ENCODE results near the gene AMER3. TPM values are rescaled to one million over a fixed set of nuclear protein-coding genes. Genes with fewer than 3 reads are reported as not detected.

AMER3 gene
- total and polyA plus RNA-seq, 10 of the 15 experiments (the other 5 are each of a cell fraction or from before 2014, with no cell fraction given): not detected

GRCh38 chr2:130749641-130750040, 5.7 kb upstream of the AMER3 start:
- no peaks in the 10 kb centered on the region for H3K36me3 ChIP-seq (ENCODE audit: control insufficient read depth in 2 of 2, insufficient read depth in 2 of 2, low read length in 1 of 2)
- no peak overlapping the region for H3K4me3 ChIP-seq
- ChIA-PET POLR2A (no interaction called here), CTCF (no interaction called here), RAD21 (ENCODE audit: unreplicated experiment) (no interaction called here), SMC1A (ENCODE audit: uncharacterized antibody, unreplicated experiment) (no interaction called here)
- TF ChIP-seq NFYA (IDR thresholded peaks at IDR 0.05; ENCODE audit: borderline replicate concordance, low read depth, low read length): no peak
- no peak for TF ChIP-seq RUNX3 (IDR thresholded peaks at IDR 0.05; ENCODE audit: low read length)
- TF ChIP-seq MEF2A (IDR thresholded peaks at IDR 0.05; ENCODE audit: insufficient read depth, low read depth, low read length): no peak
- no peak for TF ChIP-seq IRF3 (IDR thresholded peaks at IDR 0.05)
- TF ChIP-seq POLR2AphosphoS5 (IDR thresholded peaks at IDR 0.05; ENCODE audit: low read length): no peak
- no peak for TF ChIP-seq BHLHE40 (IDR thresholded peaks at IDR 0.05; ENCODE audit: borderline replicate concordance in 1 of 2, low read depth in 2 of 2, low read length in 1 of 2)
- intact Hi-C loops (cut with micrococcal nuclease; ENCODE audit: unreplicated experiment): no loop called here
- no peaks in the 10 kb centered on the region for H3K9me3 ChIP-seq (replicated peaks; ENCODE audit: control insufficient read depth, insufficient read depth, low read length)
- H3K9ac ChIP-seq (ENCODE audit: control insufficient read depth, insufficient read depth, low read length): no peak overlapping the region
- H4K20me1 ChIP-seq (ENCODE audit: control insufficient read depth, insufficient read depth): no peaks in the 10 kb centered on the region
- no peaks in the 10 kb centered on the region; a peak in 1 of 4 replicates for H3K27me3 ChIP-seq (replicated peaks in 1 of 2; ENCODE audit: control insufficient read depth in 2 of 2, insufficient read depth in 2 of 2, low read length in 1 of 2)
- ATAC-seq (no peak), FAIRE-seq (no peak), DNase-seq (ENCODE audit: low read depth, low spot score) (no peak)
- H3K79me2 ChIP-seq (ENCODE audit: control insufficient read depth, insufficient read depth, low read length): no peaks in the 10 kb centered on the region
- in situ Hi-C loops (cut with MboI): no loop called here
- BruUV-seq (replicated peaks): no TSS peak
- no peak overlapping the region for H3K4me2 ChIP-seq (ENCODE audit: control insufficient read depth, insufficient read depth)
- no peaks in the 10 kb centered on the region for H3K4me1 ChIP-seq (ENCODE audit: control insufficient read depth, insufficient read depth, low read length)
- 20% methylated on average over 6 of the region's 6 CpGs for WGBS (ENCODE audit: insufficient coverage, insufficient replicate concordance, low lambda C conversion rate, missing lambda C conversion rate)
- H2AFZ ChIP-seq (ENCODE audit: control insufficient read depth, low read depth, low read length): no peak overlapping the region
- H3K27ac ChIP-seq (ENCODE audit: control insufficient read depth, insufficient read depth): no peak overlapping the region

- BruUV-seq (replicated peaks): no TSS peak
- Histone ChIP-seq H3K36me3 (ENCODE audit: control insufficient read depth in 2 of 2, insufficient read depth in 2 of 2, low read length in 1 of 2) (no peaks in the 10 kb centered on the region), H3K9ac (ENCODE audit: control insufficient read depth, insufficient read depth, low read length) (no peak overlapping the region), H3K79me2 (ENCODE audit: control insufficient read depth, insufficient read depth, low read length) (no peaks in the 10 kb centered on the region), H3K27ac (ENCODE audit: control insufficient read depth, insufficient read depth) (no peak overlapping the region), H4K20me1 (ENCODE audit: control insufficient read depth, insufficient read depth) (no peaks in the 10 kb centered on the region), H3K4me2 (ENCODE audit: control insufficient read depth, insufficient read depth) (no peak overlapping the region), H3K4me3 (no peak overlapping the region), H3K9me3 (replicated peaks; ENCODE audit: control insufficient read depth, insufficient read depth, low read length) (no peaks in the 10 kb centered on the region), H3K4me1 (ENCODE audit: control insufficient read depth, insufficient read depth, low read length) (no peaks in the 10 kb centered on the region), H3K27me3 (replicated peaks in 1 of 2; ENCODE audit: control insufficient read depth in 2 of 2, insufficient read depth in 2 of 2, low read length in 1 of 2) (peaks cover 3 to 5% of the 10 kb centered on the region in 2 experiments), H2AFZ (ENCODE audit: control insufficient read depth, low read depth, low read length) (no peak overlapping the region)
- ChIA-PET SMC1A (ENCODE audit: uncharacterized antibody, unreplicated experiment) (no interaction called here), POLR2A (no interaction called here), RAD21 (ENCODE audit: unreplicated experiment) (no interaction called here), CTCF (no interaction called here)
- intact Hi-C loops (cut with micrococcal nuclease; ENCODE audit: unreplicated experiment): no loop called here
- in situ Hi-C loops (cut with MboI): no loop called here
- TF ChIP-seq ETV6 (conservative IDR thresholded peaks at IDR 0.05 in 1 of 2, IDR thresholded peaks at IDR 0.05 in 1 of 2; ENCODE audit: borderline replicate concordance in 1 of 2, low read depth in 1 of 2) (no peak), JUNB (IDR thresholded peaks at IDR 0.05) (no peak), YY1 (IDR thresholded peaks at IDR 0.05; ENCODE audit: low read depth, low read length) (no peak), EED (IDR thresholded peaks at IDR 0.05; ENCODE audit: low read depth) (no peak), ZBED1 (IDR thresholded peaks at IDR 0.05; ENCODE audit: borderline replicate concordance) (no peak), USF2 (IDR thresholded peaks at IDR 0.05; ENCODE audit: borderline replicate concordance, low read depth, low read length) (no peak), SMARCA5 (IDR thresholded peaks at IDR 0.05) (no peak), FOXM1 (IDR thresholded peaks at IDR 0.05; ENCODE audit: low read depth, low read length) (no peak), NFXL1 (IDR thresholded peaks at IDR 0.05; ENCODE audit: borderline replicate concordance) (no peak), ATF3 (IDR thresholded peaks at IDR 0.05; ENCODE audit: borderline replicate concordance, extremely low read depth, low read depth, low read length) (no peak), NFYA (IDR thresholded peaks at IDR 0.05; ENCODE audit: borderline replicate concordance, low read depth, low read length) (no peak), BCL11A (IDR thresholded peaks at IDR 0.05; ENCODE audit: low read depth, low read length) (no peak), JUND (IDR thresholded peaks at IDR 0.05; ENCODE audit: low read depth, low read length) (no peak), RAD51 (IDR thresholded peaks at IDR 0.05) (no peak)
- ATAC-seq (no peak), DNase-seq (ENCODE audit: low read depth, low spot score) (no peak), FAIRE-seq (no peak)
- WGBS (ENCODE audit: insufficient coverage, insufficient replicate concordance, low lambda C conversion rate, missing lambda C conversion rate): 13% methylated on average over 8 of the region's 8 CpGs
These were observed 529 bp upstream of the AMER3 start for GRCh38 chr2:130754811-130755210.
